Measurements from ENCODE around the gene VIPAS39.

VIPAS39 gene

DNA sequence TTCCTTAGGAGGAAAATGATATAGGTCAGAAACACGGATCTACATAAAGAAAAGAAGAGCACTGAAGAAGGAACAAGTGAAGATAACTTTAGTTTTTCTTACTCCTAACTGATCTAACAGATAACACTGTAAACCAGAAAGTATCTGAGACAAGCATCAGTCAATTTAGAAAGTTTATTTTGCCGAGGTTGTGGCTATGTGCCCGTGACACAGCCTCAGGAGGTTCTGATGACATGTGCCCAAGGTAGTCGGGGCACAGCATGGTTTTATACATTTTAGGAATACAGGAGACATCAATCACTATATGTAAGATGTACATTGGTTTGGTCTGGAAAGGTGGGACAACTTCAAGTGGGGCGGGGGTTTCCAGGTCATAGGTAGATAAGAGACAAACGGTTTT lies 57.2 kb downstream of the VIPAS39 start:
- DNase-seq = no peak

GRCh38 chr14:77390188-77390587 lies 67.2 kb downstream of the VIPAS39 start:
- DNase-seq = no peak

DNA sequence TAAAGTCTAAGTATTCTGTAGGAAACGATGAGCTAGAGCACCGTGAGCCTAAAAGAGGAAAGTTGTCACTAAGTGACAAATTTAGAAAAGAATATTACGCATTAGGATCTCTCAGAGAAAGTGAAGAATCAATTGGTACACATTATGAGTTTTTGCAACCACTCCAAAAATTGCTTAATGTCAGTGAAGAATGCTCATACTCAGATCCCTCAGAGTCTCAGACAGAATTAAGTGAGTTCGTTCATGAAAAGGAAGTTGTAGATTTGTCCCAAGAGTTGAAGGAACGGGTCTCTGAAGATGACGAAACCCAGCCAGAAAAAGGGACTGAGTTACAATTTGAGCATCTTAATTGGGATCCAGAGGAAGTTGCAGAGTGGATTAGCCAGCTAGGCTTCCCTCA lies 78.7 kb downstream of the VIPAS39 start:
- DNase-seq = no peak

DNA sequence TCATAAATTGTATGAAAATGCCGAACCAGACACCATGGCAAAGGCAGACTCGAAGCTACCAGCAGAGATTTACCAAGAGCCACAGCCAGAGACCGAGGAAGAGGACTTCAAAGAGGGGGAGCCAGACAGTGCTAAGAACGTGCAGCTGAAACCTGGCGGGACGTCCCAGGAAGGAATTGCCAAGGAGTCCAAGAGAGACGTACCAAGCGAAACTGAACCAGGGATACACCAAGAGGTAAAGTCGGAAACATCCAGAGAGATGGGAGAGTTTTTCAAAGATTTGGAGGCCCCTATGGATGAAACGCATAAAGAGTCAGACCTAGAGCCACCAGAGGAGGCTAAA lies 79.9 kb downstream of the VIPAS39 start:
- DNase-seq = no peak

GRCh38 chr14:77376771-77377501 lies 80.5 kb downstream of the VIPAS39 start, which contains the start of the genes SAMD15 and TMED8:
Gene SAMD15 (plus strand): TSS chr14:77377379. CDS start chr14:77377419, 40 bp downstream.
Gene TMED8 (minus strand): TSS chr14:77377094. CDS start chr14:77377053, 41 bp downstream.
- peak; percentile 76 for DNase-seq

All from fibroblast of skin of right quadriceps (primary cell).